Measurements from ENCODE around the gene SLC38A9.

Gene SLC38A9

GRCh38 chr5:55665065-55665464 is 47.1 kb downstream of the SLC38A9 start:
- H3K9me3 ChIP-seq (ENCODE audit: insufficient read depth, low read length): no peaks in the 10 kb centered on the region
- H2AFZ ChIP-seq (ENCODE audit: low read depth, low read length): no peak overlapping the region
- no peaks in the 10 kb centered on the region for H3K27me3 ChIP-seq (ENCODE audit: low read depth, low read length)
- no peaks in the 10 kb centered on the region for H3K79me2 ChIP-seq (ENCODE audit: low read length)
- H3K4me1 ChIP-seq (ENCODE audit: low read length): peaks cover 3% of the 10 kb centered on the region; the same call in 1 of the 2 replicates
- no peak for TF ChIP-seq CTCF (IDR thresholded peaks at IDR 0.05; ENCODE audit: low read depth, low read length)
- no peak for TF ChIP-seq EZH2phosphoT487 (IDR thresholded peaks at IDR 0.05; ENCODE audit: low read depth)
- H3K4me3 ChIP-seq (ENCODE audit: low read length): no peak overlapping the region
- no peaks in the 10 kb centered on the region for H3K36me3 ChIP-seq (replicated peaks; ENCODE audit: low read depth, low read length)
- no peak overlapping the region for H3K9ac ChIP-seq (ENCODE audit: low read length)
- H3K4me2 ChIP-seq (ENCODE audit: low read length): no peak overlapping the region
- no peaks in the 10 kb centered on the region for H4K20me1 ChIP-seq (ENCODE audit: insufficient read depth, low read length)
- no peak overlapping the region for H3K27ac ChIP-seq (ENCODE audit: low read length)

- H2AFZ ChIP-seq (ENCODE audit: low read depth, low read length): no peak overlapping the region
- no peak overlapping the region for H3K4me3 ChIP-seq (ENCODE audit: low read length)
- H3K4me1 ChIP-seq (ENCODE audit: low read length): no peaks in the 10 kb centered on the region
- no peaks in the 10 kb centered on the region for H3K9me3 ChIP-seq (ENCODE audit: insufficient read depth, low read length)
- no peaks in the 10 kb centered on the region for H3K36me3 ChIP-seq (replicated peaks; ENCODE audit: low read depth, low read length)
- H3K4me2 ChIP-seq (ENCODE audit: low read length): no peak overlapping the region
- TF ChIP-seq CTCF (IDR thresholded peaks at IDR 0.05; ENCODE audit: low read depth, low read length) (no peak), EZH2phosphoT487 (IDR thresholded peaks at IDR 0.05; ENCODE audit: low read depth) (no peak)
- H3K27me3 ChIP-seq (ENCODE audit: low read depth, low read length): no peaks in the 10 kb centered on the region
- no peak overlapping the region for H3K9ac ChIP-seq (ENCODE audit: low read length)
- no peaks in the 10 kb centered on the region for H4K20me1 ChIP-seq (ENCODE audit: insufficient read depth, low read length)
- no peak overlapping the region for H3K27ac ChIP-seq (ENCODE audit: low read length)
- no peaks in the 10 kb centered on the region for H3K79me2 ChIP-seq (ENCODE audit: low read length)
These were observed 54.7 kb downstream of the SLC38A9 start for GRCh38 chr5:55657443-55657842.

- H2AFZ ChIP-seq (ENCODE audit: low read depth, low read length): no peak overlapping the region
- H3K27ac ChIP-seq (ENCODE audit: low read length): no peak overlapping the region
- H3K4me3 ChIP-seq (ENCODE audit: low read length): no peak overlapping the region
- no peak overlapping the region for H3K9ac ChIP-seq (ENCODE audit: low read length)
- H4K20me1 ChIP-seq (ENCODE audit: insufficient read depth, low read length): no peaks in the 10 kb centered on the region
- H3K27me3 ChIP-seq (ENCODE audit: low read depth, low read length): no peaks in the 10 kb centered on the region
- no peaks in the 10 kb centered on the region for H3K36me3 ChIP-seq (replicated peaks; ENCODE audit: low read depth, low read length)
- no peak for TF ChIP-seq CTCF (IDR thresholded peaks at IDR 0.05; ENCODE audit: low read depth, low read length)
- no peak for TF ChIP-seq EZH2phosphoT487 (IDR thresholded peaks at IDR 0.05; ENCODE audit: low read depth)
- H3K4me2 ChIP-seq (ENCODE audit: low read length): no peak overlapping the region
- no peaks in the 10 kb centered on the region for H3K79me2 ChIP-seq (ENCODE audit: low read length)
- H3K4me1 ChIP-seq (ENCODE audit: low read length): 0 out of 2 replicates have a peak, but pooled peaks cover 4% of the 10 kb centered on the region
- no peaks in the 10 kb centered on the region for H3K9me3 ChIP-seq (ENCODE audit: insufficient read depth, low read length)
These were observed 61.7 kb downstream of the SLC38A9 start for GRCh38 chr5:55650386-55650785.

GRCh38 chr5:55649963-55650362 is 62.2 kb downstream of the SLC38A9 start:
- TF ChIP-seq CTCF (IDR thresholded peaks at IDR 0.05; ENCODE audit: low read depth, low read length) (no peak), EZH2phosphoT487 (IDR thresholded peaks at IDR 0.05; ENCODE audit: low read depth) (no peak)
- H3K4me2 ChIP-seq (ENCODE audit: low read length): no peak overlapping the region
- 0 out of 2 replicates have a peak, but pooled peaks cover 4% of the 10 kb centered on the region for H3K4me1 ChIP-seq (ENCODE audit: low read length)
- no peaks in the 10 kb centered on the region for H4K20me1 ChIP-seq (ENCODE audit: insufficient read depth, low read length)
- no peak overlapping the region for H3K27ac ChIP-seq (ENCODE audit: low read length)
- no peak overlapping the region for H2AFZ ChIP-seq (ENCODE audit: low read depth, low read length)
- no peaks in the 10 kb centered on the region for H3K9me3 ChIP-seq (ENCODE audit: insufficient read depth, low read length)
- H3K4me3 ChIP-seq (ENCODE audit: low read length): no peak overlapping the region
- no peak overlapping the region for H3K9ac ChIP-seq (ENCODE audit: low read length)
- H3K27me3 ChIP-seq (ENCODE audit: low read depth, low read length): no peaks in the 10 kb centered on the region
- no peaks in the 10 kb centered on the region for H3K79me2 ChIP-seq (ENCODE audit: low read length)
- no peaks in the 10 kb centered on the region for H3K36me3 ChIP-seq (replicated peaks; ENCODE audit: low read depth, low read length)

Data from OCI-LY3 (cell line).